NOMO-1 treated with dmso at 0.1 percent for 144 hours (cell line): ENCODE data around the gene BNC2.

Source experiments
- DNase-seq: peaks from one replicate; lab custom pipeline; 2025; ENCODE audit not compliant: unreplicated experiment; lab: John Stamatoyannopoulos, UW

The BNC2 gene

DNA sequence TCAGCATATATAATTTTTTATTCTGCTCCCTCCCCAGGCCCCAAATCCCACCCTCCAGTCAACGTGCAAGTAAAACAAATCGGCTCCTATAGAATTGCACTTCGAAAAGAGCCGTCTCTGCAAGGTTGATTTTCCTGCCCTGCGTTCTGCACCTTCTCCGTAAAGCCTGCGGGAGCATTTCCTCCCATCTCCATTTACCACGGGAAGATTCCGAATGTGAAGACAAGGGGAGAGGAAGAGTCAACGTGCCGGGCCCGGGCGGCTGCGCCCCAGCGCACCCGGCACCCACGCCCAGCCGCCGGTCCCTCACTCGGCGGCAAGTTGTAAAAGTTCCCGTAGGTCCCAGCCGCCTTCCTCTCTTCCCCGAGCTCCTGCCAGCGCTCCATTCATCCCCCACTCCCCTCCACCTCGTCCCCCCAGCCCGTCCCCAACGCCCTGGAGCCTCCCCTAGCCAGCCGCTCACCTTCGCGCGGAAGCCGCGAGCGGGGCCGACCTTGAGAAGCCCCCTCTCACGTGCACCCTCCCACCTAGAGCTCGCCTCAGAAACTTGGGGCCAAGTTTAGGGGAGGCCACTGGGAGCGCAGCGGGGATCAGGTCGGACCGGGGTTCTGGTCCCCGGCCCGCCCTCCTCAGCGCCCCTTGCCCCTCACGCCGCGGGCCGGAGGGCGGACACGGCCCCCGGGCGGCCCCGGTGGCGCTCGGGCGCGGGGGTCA lies 431 bp downstream of the BNC2 start:
- DNase-seq: no peak

DNA sequence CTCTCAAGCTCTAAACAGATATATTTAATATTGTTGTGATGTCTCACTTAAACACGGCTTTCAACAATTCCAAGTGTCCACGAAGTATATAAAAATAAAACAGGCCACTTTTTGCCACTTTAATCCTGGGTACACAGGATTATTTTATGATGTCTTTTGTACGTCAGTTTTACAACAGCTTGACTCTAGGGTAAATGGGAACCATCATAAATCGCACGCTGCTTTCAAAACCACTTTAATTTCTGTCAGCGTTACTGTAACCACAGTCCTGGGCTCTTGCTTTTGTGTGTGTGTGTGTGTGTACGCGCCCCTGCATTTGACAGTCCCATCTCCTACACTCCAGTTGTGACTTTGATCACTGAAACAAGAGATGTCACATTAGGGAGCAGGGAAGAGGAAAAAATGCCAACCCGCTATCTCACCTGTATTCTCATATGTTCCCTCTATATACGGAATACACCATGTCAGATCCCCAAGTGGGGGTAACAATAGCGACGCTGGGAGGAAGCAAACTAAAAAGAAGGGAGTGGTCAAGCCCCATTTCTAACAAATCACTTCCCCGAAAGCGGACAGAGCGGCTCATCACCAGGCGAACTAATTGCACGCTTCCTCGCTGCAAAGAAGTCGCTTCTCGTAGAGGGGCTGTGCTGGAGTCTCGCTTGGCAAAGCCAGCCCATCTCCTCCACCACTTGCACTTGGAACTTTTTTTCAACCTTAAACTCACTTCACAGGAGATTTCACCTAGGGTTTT lies 1.2 kb downstream of the BNC2 start:
- DNase-seq: no peak

DNA sequence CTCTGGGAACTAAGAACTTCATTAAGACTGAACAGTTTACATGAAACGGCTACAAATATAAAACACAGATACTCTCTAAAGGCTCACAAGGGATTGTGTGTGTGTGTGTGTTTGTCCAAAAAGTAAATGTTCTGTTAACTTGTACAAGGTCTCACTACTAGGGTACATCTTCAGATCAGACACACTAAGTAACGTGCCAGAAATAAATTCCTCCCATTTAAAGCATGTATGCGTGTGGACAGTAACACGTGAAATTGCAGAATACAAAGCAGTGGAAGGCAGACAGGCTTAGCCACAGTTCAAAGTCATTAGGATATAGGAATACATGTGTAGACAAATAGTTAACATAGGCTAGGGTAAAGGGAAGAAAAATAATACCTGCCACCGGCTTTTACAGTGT lies 1.8 kb downstream of the BNC2 start:
- no peak for DNase-seq

DNA sequence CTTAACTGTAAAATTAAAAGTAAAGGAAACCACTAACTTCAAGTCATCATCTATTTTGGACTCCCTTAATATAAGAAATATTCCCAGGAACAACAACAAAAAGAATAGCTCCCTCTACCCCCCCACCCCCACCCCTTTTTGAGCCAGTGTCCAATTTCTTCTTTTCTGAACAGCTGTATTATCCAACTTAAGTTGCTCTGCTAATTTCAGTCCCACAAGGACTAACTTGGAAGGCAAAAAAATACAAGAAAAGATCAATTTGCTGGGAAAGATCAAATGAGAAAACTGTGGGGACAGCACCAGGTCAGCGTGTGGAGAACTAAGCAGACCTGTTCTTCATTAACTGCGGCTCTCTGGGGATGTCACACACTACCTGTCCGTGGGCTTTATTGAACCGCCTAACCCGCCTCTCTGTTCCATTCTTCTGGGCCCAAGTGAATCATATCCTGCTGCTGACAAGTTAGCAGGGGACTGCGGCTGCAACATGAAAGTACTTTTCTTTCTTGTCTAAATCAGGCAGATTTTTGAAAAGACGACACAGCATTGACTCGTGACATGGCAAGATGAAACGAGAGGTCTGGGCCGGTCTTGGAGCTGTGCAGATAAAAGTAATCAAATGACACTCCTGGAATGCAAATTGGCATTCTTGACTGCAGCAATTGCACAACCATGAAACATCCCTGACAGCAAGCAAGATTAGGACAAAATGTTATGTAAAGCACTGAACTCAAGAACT lies 2.7 kb downstream of the BNC2 start:
- DNase-seq: no peak

DNA sequence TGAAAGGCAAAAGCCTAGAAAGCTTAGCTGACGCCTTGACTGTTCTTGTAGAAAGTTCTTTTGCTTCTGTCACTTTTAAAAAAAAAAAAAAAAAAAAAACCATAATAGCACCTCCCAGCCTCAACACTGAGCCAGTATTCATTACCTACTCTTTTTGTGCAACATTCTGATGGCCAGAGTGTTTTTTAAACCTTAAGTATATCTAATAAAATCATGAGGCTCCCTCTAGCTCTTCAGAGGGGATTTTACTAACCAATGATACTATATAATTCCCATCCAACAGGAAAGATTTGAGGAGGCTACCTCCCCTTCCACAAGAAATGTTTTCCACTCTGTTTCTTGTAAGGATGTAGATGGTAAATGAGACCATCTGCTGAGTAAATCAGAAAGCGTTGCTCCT lies 3.9 kb downstream of the BNC2 start:
- no peak for DNase-seq

DNA sequence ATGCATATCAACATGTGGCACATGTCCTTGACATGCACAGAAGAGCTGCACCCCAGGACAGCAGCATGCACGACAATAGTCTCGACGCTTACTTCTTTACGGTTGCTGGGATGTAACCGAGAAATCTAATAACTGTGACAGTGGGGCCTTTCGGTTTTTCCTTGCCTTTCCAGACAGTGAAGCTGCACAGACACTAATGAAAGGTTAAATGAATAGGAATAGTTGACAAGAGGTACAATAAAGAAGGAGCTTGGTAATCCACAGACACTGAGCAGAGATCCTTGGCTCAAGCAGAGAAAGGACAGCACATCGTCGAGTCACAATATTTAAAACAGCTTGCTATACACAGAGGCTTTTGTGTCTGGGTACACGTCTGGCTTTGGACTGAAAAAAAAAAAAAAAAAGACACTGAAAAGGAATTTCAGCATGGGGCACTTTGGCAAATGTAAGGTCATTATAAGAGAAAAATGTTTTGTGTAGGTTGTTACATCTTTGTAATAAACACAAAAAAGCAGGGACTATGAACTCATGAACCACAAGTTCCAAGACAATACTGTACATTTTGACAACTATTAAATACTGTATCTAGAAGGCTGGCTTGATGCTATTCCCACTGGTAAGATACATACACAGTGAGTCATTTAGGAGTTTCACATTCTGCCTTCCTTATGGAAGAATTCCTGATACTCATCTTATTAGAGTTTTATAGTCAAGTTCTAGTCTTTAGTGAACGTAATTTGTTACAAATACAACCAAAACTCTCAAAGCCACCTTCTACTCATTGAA lies 5.6 kb downstream of the BNC2 start:
- no peak for DNase-seq

DNA sequence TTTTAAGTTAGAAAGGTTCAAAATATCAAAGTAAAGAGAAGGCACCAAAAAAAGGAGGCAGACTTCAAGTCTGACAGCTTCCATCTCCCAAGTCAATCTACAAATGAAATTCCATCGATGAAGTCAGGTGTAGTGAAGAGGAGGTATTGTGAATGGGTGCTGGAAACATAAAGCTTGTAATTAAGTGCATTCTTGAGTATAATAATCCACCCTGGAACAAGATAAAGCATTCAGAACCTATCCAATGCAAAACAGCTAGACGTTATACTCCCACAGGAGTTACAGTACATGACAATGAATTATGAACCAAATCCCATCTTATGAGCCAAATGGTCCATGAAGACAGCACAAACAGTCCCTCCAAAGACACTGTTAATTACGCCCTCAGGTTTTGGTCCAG lies 22.3 kb downstream of the BNC2 start:
- no peak for DNase-seq

DNA sequence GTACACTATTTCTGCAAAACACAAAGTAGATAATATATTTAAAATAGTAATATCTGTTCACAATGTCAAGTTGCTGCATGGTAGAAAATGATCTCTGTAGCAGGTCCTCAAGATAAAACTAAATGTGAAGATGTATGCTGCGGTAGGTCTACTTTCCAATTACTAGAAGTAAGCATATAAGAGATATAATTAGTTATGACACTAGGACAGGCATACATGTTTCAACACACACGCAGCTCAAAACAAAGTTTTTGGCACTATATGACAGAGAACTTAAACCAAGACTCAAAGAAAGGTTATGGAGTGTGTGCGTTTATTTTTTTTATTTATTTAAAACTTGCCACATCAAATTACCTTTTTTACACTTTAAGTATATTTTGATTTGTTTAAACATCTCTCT lies 23.5 kb downstream of the BNC2 start:
- DNase-seq: no peak

DNA sequence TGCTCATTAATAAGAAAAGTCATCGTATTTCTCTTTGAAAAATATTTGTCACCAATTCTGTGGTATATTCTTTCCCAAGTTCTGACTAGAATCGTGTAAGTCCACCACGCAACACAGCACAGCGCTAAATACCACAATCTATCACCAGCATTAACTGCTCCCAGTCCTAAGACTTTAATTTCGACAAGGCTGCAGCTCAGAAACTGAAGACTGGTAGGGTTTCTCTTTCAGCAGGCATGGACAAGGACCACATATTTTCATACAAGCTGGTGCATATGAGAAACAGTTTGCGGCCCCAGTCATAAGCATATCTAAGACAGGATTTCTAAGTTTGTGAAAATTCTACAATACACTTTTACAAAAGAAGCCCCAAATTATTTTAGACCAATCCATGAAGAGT lies 24.1 kb downstream of the BNC2 start:
- no peak for DNase-seq

DNA sequence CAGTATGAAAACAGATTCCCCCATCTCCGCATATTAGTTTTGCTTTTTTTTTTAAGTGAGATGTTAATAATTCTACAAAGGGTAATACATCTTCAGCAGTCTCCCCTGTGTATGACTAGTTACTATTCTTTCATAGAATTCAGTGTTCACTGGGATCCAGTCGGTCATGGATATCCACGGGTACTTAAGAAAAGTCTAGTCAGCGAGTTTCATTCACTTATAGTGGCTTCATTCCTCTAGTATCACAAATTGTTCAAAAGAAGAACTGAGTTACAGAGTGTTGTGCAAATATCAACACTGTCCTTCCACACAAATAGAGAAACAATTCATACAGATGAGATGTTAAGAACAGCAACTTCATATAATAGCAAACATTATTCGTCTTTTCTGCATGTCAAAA lies 35.7 kb downstream of the BNC2 start:
- DNase-seq: no peak

DNA sequence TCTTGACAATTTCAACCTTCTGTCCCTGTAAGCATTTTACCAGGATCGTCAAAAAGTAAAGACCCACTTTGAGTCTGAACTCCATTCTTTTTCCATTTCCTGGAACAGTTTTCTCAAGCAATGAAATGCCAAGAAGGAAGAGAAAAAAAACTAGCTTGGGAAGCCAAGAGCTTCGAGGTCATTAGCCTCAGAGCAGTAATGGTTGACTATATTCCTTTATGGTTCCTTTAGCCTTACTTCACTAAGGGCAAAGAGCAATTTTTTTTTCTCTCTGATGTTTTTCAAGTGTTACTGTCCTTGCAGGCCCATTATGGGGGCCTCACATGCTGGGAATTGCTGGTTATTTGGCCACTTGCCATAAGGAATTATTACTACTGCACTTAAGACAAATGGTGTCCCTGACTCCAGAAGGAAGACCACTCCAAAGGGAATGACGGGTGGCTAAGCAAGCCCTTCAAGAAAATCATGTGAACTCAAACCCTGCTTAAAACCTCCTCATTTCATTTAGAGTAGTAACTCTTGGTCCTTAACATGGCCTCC lies 37.1 kb downstream of the BNC2 start:
- no peak for DNase-seq

DNA sequence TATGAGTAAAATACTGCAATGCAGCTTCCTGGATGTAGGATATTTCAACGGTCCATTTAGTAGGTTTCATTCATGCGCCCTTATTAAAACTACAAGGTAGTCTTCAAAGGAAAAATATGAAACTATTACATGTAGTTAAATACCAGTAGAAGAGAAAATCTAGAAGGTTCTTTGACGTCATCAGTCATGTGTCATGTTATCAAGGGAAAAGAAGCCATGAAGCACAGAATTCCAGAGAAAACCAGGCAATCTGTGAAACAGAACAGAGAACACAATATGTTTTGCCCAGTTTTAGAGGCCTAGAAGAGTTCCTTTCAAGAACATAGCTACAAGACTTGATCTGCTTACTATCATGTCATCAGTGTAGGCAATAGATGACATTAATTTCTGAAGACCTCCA lies 38.4 kb downstream of the BNC2 start:
- no peak for DNase-seq

DNA sequence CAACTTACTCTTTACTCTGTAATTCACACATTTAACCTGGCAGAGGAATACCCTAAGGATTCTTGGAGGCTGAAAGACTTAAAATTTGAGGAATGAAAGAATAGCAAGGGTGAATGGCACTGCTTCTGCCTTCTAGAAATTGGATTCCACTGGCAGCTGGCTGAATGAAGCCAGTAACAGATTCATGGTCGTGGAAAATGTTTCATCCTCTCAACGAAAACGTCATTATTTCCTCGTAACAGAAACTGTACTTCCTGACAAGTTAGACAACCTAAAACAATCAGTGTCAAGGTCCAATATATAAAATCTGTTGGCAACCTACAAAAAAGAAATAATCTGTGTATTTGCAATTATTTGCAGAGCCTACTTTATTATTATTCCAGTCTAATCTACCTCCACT lies 39.7 kb downstream of the BNC2 start:
- DNase-seq: no peak

DNA sequence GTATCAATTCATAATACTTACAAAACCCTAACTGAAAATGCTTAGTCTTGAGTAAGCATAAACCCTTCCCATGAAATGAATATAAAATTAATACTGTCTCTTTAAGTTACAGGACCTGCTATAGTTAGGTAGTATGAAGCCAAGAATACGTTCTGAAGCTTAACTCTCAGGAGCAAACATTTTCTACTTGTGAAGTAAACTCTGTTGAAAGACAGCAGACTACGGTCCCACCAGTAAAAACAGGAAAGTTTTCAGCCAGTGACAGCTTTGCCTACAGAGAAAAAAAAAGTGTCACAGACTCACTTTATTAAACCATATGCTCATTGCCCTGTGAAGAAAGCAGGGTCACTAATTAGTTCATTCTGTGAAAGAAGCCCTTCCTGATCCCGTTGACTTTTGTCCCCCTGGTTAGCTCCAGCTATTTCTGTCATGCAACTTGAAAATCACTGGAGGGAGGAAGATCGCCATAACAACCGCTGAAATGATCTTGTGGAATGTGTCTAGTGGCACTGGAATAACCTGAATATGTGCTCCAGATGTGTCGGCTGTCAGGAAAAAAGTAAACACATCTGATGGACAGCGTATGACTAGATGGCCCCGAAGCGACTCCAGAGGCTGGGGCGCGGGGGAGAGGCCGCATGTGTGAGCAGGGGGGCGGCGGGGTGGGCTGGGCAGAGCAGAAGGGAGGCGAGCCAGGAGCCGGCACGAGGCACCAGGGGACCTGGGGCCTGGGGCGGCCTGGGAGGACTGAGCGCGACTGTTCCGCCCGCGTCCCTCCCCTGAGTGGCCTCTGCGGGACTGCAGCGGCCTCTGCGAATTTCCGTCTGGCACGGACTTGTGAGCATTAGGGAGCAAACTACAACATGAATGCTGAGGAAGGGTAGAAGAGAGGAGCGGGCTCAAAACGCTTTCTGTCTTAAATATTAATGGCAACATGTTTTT lies 41.9 kb downstream of the BNC2 start:
- DNase-seq: no peak

DNA sequence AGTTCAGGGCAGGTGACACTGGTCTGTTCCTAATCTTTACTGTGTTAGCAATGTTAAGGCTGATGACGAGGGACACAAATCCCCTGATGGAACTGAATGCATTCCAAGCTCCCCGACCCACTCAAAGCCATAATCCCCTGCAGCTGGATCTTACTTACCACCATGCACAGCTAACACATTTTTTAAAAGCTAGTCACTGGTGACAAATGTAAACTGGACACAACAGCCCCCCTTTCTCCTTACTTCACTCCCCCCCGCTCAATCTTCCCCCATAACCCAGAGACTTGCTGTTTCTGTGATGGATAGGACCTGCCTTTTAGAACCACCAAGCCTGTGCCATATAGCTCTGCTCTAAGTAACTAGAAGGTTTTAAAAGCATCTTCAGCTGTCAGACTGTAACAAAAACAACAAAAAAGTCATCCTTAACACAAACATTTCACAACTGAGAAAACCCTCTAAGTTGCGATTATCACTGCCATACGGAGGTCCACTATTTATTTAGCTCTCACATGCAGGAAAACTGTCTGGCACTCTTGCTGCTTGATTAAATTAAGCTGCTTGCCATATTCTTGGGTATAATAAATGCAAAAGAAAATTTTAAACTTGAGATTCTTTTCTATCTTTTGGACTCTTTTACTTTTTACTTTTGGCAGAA lies 44.4 kb downstream of the BNC2 start:
- no peak for DNase-seq

DNA sequence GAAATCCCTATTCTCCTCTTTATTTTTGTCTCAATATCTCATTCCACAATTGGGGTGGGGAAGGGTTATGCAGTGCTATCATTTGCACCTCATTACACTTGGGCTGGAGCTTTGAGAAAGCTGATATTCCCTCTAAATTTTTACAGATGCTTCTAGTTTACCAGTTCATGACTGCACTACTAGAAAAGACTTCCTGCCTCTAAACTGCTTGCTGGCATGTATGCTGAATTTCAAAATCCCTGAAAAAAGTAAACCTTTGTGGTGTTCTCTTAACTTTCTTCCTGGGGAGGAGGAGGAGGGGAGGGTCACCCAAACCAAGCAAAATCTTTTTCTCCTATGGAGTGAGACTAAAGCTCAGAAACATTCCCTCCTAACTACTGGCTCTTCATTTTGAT lies 45.1 kb downstream of the BNC2 start:
- no peak for DNase-seq

DNA sequence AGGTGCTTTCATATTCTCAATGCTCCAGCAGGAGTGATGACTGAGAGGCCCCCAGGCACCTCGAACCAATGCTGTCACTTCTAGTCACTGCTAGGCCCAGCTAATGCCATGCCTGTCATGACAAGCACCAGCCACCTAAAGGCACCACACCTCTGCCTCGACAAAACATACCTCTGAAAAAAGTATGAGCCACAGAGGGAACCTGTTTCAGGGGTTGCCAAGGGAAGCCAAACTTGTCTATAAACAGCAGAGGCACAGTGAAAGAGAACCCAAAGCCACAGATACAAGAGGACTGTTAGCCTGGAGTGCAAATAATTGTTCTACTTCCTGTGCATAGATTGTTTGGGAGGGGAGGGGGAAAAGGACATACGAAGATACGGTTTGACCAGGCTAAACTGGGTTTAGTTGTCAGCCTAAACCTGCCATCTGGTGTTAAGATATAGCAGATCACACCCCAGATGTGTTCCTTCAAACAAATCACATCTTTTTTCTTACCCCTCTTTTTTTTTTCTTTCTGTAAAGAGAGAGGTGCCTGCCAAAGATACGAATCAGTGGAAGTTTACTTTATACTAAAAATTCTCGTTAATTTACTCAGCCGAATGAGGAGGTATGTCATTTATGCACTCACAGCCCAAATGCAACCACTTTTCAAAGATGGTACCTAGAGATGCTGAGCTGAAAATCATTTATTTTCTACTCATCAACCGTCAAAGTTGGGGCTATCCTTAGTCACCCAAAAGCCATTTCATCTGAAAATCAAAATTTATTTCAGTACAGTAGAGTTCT lies 45.7 kb downstream of the BNC2 start:
- no peak for DNase-seq

DNA sequence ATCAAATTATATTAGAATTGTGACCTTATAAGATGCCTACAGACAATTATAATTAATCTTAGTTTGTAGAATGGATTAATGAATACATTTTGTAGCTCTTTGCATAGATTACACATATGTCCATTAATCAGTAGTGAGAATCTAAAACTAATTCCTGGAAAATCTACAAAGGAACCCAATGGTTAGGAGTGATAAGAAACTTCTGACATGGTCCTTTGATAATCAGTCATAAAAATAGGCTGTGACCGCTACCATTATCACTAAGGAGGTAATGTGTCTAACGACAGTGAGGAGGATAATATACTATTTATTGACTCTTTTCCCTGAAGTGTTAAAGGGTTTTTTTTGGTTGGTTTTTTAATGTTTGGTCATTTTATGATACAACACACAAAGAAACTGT lies 46.6 kb downstream of the BNC2 start:
- no peak for DNase-seq

DNA sequence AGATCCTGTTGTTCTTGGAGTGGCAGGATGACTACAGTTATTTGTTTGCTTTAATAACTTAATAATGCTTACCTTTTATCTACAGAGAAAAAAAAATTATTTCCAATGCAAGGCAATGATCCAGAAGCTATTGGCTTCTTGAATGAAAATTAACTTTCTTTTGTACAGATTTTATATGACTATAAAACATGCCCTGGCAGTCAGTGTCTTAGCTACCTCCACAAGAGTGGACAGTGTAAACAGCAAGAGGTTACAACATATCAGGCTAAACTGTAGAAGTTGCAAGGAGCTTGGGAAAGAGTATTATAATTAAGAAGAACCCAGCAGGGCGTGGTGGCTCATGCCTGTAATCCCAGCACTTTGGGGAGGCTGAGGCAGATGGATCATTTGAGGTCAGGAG lies 49.1 kb downstream of the BNC2 start:
- no peak for DNase-seq
